Measurements from ENCODE around the gene ZRSR2.

GRCh38 chrX:15761564-15762191, 28.6 kb upstream of the ZRSR2 start:
- TF ChIP-seq CTCF (conservative IDR thresholded peaks at IDR 0.05; ENCODE audit: low read depth, low read length) (peak; percentile 85), EZH2 (IDR thresholded peaks at IDR 0.05; ENCODE audit: borderline replicate concordance, low read depth, low read length, poor library complexity, severe bottlenecking) (no peak)

Data from A673 (cell line).